ENCODE results near the gene RBM15B. TPM values are rescaled to one million over a fixed set of nuclear protein-coding genes. Genes with fewer than 3 reads are reported as not detected.

Gene RBM15B
- polyA plus RNA-seq, 1 donor from 2014 or later = 24.1 TPM

- no peak overlapping the region for H2AFZ ChIP-seq (ENCODE audit: low read depth, low read length)
- no peak overlapping the region for H3K4me3 ChIP-seq (ENCODE audit: low read length)
- H3K27me3 ChIP-seq (ENCODE audit: insufficient read depth, low read depth, low read length) = no peaks in the 10 kb centered on the region
- TF ChIP-seq CTCF (IDR thresholded peaks at IDR 0.05; ENCODE audit: poor library complexity, severe bottlenecking) (no peak), RAD21 (conservative IDR thresholded peaks at IDR 0.05) (no peak), TAF1 (IDR thresholded peaks at IDR 0.05; ENCODE audit: low read depth) (no peak), EP300 (conservative IDR thresholded peaks at IDR 0.05; ENCODE audit: poor library complexity, severe bottlenecking) (no peak), POLR2AphosphoS5 (IDR thresholded peaks at IDR 0.05) (no peak), EZH2 (IDR thresholded peaks at IDR 0.05; ENCODE audit: borderline replicate concordance, insufficient read depth, low read length, poor library complexity, severe bottlenecking) (no peak), MXI1 (conservative IDR thresholded peaks at IDR 0.05; ENCODE audit: poor library complexity, severe bottlenecking) (no peak), SMC3 (conservative IDR thresholded peaks at IDR 0.05; ENCODE audit: poor library complexity) (no peak), REST (IDR thresholded peaks at IDR 0.05; ENCODE audit: borderline replicate concordance) (no peak)
- H3K9me2 ChIP-seq (ENCODE audit: insufficient read depth, low read length) = no peaks in the 10 kb centered on the region
- H3K79me2 ChIP-seq (replicated peaks; ENCODE audit: insufficient read depth, low read length) = no peaks in the 10 kb centered on the region
- peak overlapping the region; percentile 35 for H3K27ac ChIP-seq (ENCODE audit: low read length)
- H3K9me3 ChIP-seq (ENCODE audit: low read length) = no peaks in the 10 kb centered on the region
- H3K4me2 ChIP-seq (ENCODE audit: low read length) = no peak overlapping the region
- no peaks in the 10 kb centered on the region for H4K20me1 ChIP-seq (ENCODE audit: insufficient read depth)
- no peak overlapping the region for H3K9ac ChIP-seq (ENCODE audit: low read length)
- no peaks in the 10 kb centered on the region for H3K36me3 ChIP-seq (ENCODE audit: insufficient read depth, low read length)
- no peaks in the 10 kb centered on the region for H3F3A ChIP-seq (ENCODE audit: insufficient read depth, low read length, poor library complexity, severe bottlenecking)
These were observed 12.6 kb downstream of the RBM15B start for GRCh38 chr3:51403675-51404074.

- no peak overlapping the region for H3K4me2 ChIP-seq (ENCODE audit: low read length)
- H3K9me3 ChIP-seq (ENCODE audit: low read length) = no peaks in the 10 kb centered on the region
- no peaks in the 10 kb centered on the region for H3K27me3 ChIP-seq (ENCODE audit: insufficient read depth, low read depth, low read length)
- no peak overlapping the region for H3K27ac ChIP-seq (ENCODE audit: low read length)
- no peak overlapping the region for H2AFZ ChIP-seq (ENCODE audit: low read depth, low read length)
- no peaks in the 10 kb centered on the region for H4K20me1 ChIP-seq (ENCODE audit: insufficient read depth)
- H3K9me2 ChIP-seq (ENCODE audit: insufficient read depth, low read length) = no peaks in the 10 kb centered on the region
- H3K36me3 ChIP-seq (ENCODE audit: insufficient read depth, low read length) = peaks cover 6% of the 10 kb centered on the region
- no peaks in the 10 kb centered on the region for H3K79me2 ChIP-seq (replicated peaks; ENCODE audit: insufficient read depth, low read length)
- no peak for TF ChIP-seq EZH2 (IDR thresholded peaks at IDR 0.05; ENCODE audit: borderline replicate concordance, insufficient read depth, low read length, poor library complexity, severe bottlenecking)
- TF ChIP-seq SMC3 (conservative IDR thresholded peaks at IDR 0.05; ENCODE audit: poor library complexity) = no peak
- TF ChIP-seq TAF1 (IDR thresholded peaks at IDR 0.05; ENCODE audit: low read depth) = no peak
- TF ChIP-seq MXI1 (conservative IDR thresholded peaks at IDR 0.05; ENCODE audit: poor library complexity, severe bottlenecking) = no peak
- TF ChIP-seq POLR2AphosphoS5 (IDR thresholded peaks at IDR 0.05) = no peak
- TF ChIP-seq REST (IDR thresholded peaks at IDR 0.05; ENCODE audit: borderline replicate concordance) = no peak
- no peak for TF ChIP-seq CTCF (IDR thresholded peaks at IDR 0.05; ENCODE audit: poor library complexity, severe bottlenecking)
- no peak for TF ChIP-seq RAD21 (conservative IDR thresholded peaks at IDR 0.05)
- no peak for TF ChIP-seq EP300 (conservative IDR thresholded peaks at IDR 0.05; ENCODE audit: poor library complexity, severe bottlenecking)
- H3K4me3 ChIP-seq (ENCODE audit: low read length) = no peak overlapping the region
- H3K9ac ChIP-seq (ENCODE audit: low read length) = no peak overlapping the region
- no peaks in the 10 kb centered on the region for H3F3A ChIP-seq (ENCODE audit: insufficient read depth, low read length, poor library complexity, severe bottlenecking)
These were observed 16.9 kb downstream of the RBM15B start for GRCh38 chr3:51408021-51408420.
